Activated T-helper 1 cell treated with anti-CD3 and anti-CD28 coated beads, Interleukin-2, amount 50 U/mL, for 16 hours (primary cell): ENCODE measurements around the gene CNTN1.

Experiments
- DNase-seq, 2 donors: peaks; one replicate each; pipeline ENCODE4 v3.0.0-alpha.2; 2020; ENCODE audit warnings: low read depth in 1 of 2, low spot score in 1 of 2

Gene CNTN1

GRCh38 chr12:41100572-41100971 is 408.3 kb downstream of the CNTN1 start:
- DNase-seq: no peak

- DNase-seq: no peak
These were observed 409.6 kb downstream of the CNTN1 start for GRCh38 chr12:41101806-41102205.

- DNase-seq: no peak
These were observed 411.4 kb downstream of the CNTN1 start for GRCh38 chr12:41103614-41104013.

- no peak for DNase-seq
These were observed 414.1 kb downstream of the CNTN1 start for GRCh38 chr12:41106315-41106714.

- DNase-seq: no peak
These were observed 415.8 kb downstream of the CNTN1 start for GRCh38 chr12:41108032-41108431.

GRCh38 chr12:41112903-41113302 is 420.7 kb downstream of the CNTN1 start:
- DNase-seq: no peak

GRCh38 chr12:41120211-41120610 is 428.0 kb downstream of the CNTN1 start:
- DNase-seq: no peak

GRCh38 chr12:41121374-41121773 is 429.1 kb downstream of the CNTN1 start:
- no peak for DNase-seq
